GM18517 (cell line): Measurements from ENCODE around the gene TNFRSF12A.

Source experiments
- ATAC-seq: cut with Tn5 transposase; IDR thresholded peaks from one replicate; pipeline ENCODE4 v1.9.1; 2021; ENCODE audit warnings: mild to moderate bottlenecking, moderate library complexity; ENCODE audit not compliant: unreplicated experiment

Gene TNFRSF12A

DNA sequence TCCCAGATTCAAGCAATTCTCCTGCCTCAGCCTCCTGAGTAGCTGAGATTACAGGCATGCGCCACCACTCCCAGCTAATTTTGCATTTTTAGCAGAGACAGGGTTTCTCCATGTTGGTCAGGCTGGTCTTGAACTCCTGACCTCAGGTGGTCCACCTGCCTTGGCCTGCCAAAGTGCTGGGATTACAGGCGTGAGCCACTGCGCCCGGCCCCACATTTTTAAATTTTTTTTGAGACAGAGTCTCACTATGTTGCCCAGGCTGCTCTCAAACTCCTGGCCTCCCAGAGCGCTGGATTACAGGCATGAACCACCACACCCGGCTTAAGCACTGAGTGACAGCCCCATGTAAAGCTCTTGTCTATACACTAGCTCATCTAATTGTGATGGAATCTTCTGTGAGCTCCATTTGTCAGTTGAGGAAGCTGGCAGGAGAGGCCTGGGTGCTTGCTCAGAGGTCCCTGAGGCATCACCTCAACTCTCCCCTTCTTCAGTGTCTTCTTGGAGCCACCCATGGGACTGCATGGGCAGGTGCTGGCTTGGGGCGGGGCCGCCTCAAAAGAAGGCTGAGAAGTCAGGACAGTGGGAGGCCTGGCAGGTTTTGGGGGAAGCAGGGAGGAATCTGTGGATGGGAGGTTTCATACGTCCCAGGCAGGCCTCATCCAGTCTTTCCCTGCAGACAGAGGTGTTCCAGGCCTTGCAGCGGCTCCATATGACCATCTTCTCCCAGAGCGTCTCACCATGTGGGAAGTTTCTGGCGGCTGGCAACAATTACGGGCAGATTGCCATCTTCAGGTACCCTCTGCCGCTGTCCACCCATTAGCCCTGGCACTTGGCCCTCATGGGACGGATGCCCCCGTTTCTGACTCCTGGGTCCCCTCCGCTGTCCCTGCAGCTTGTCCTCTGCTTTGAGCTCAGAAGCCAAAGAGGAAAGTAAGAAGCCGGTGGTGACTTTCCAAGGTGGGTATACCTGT, 5.1 kb downstream of the TNFRSF12A start:
- no peak for ATAC-seq

DNA sequence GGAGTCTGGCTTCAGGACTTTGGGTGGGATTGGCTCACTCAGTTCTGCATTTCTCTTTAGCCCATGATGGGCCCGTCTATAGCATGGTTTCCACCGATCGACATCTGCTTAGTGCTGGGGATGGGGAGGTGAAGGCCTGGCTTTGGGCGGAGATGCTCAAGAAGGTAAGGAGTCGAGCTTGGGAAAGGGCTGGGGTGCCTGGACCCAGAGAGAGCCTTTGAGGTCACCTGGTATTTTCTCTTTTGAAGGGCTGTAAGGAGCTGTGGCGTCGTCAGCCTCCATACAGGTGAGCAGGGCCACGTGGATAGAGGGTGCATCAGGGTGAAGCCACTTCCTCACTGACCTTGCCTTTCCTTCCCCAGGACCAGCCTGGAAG, 5.8 kb downstream of the TNFRSF12A start:
- ATAC-seq, result no peak

DNA sequence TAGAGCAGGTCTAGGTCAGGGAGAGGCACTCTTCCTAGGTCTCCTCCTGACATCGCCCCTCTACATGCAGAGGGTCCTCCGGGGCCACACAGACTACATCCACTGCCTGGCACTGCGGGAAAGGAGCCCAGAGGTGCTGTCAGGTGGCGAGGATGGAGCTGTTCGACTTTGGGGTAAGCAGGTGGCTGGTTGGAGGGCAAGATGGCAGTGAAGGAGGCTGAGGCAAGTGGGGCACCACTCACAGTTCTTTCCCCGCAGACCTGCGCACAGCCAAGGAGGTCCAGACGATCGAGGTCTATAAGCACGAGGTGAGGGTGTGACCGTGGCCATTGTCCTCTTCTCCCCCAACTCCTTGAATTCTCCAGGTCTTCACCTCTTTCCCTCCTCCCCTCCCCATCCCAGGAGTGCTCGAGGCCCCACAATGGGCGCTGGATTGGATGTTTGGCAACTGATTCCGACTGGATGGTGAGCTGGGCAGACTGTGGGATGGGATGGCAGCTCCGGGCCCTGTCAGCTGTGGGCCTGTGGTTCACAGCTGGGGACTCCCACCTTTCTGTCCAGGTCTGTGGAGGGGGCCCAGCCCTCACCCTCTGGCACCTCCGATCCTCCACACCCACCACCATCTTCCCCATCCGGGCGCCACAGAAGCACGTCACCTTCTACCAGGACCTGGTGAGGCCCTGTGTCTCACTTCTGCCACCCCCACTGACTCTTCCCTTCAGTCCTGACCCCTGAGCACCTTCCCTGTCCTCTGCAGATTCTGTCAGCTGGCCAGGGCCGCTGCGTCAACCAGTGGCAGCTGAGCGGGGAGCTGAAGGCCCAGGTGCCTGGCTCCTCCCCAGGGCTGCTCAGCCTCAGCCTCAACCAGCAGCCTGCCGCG, 6.7 kb downstream of the TNFRSF12A start:
- ATAC-seq, result no peak

GRCh38 chr16:3027489-3027795, 7.3 kb downstream of the TNFRSF12A start:
- no peak for ATAC-seq

- no peak for ATAC-seq
Observed at GRCh38 chr16:3027983-3028715, 8.0 kb downstream of the TNFRSF12A start.

GRCh38 chr16:3028716-3029319, 8.7 kb downstream of the TNFRSF12A start:
- no peak for ATAC-seq

DNA sequence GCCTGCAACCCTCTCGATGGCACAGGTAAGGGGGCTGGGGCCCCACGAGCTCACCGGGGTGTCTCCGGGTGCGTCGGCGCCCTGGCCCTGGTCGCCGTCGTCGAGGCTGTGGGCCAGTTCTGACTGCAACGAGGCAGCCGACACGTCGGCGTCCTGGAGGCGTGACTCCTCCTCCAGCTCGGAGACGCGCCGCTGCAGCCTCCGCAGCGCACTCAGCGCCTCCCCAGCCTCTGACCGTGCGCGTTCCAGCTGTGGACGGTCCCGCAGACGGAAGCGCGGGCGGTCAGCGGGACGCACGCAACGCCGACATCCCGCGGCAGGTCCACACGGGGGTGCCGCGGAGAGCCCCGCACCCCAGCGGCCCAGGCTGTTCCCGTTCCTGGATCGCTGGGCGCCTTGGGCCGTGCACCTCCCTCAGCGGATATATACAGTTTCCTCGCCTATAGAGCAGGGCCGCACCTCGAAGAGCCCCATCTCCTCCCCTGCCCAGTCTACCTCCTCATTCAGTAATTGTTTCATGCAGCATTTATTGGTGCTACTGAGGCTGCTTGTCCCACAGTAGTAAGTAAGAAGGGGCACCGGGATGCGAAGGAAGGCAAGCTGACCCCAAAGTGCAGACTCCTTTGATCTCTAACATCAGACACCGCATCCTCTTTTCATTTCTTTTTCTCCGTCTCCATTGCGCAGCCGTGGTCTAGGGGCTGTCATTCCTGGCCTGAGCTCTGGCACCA, 9.5 kb downstream of the TNFRSF12A start:
- ATAC-seq, result no peak

GRCh38 chr16:3030222-3031212, 10.3 kb downstream of the TNFRSF12A start:
- no peak for ATAC-seq

GRCh38 chr16:3032624-3033023, 12.5 kb downstream of the TNFRSF12A start:
- ATAC-seq, result no peak

DNA sequence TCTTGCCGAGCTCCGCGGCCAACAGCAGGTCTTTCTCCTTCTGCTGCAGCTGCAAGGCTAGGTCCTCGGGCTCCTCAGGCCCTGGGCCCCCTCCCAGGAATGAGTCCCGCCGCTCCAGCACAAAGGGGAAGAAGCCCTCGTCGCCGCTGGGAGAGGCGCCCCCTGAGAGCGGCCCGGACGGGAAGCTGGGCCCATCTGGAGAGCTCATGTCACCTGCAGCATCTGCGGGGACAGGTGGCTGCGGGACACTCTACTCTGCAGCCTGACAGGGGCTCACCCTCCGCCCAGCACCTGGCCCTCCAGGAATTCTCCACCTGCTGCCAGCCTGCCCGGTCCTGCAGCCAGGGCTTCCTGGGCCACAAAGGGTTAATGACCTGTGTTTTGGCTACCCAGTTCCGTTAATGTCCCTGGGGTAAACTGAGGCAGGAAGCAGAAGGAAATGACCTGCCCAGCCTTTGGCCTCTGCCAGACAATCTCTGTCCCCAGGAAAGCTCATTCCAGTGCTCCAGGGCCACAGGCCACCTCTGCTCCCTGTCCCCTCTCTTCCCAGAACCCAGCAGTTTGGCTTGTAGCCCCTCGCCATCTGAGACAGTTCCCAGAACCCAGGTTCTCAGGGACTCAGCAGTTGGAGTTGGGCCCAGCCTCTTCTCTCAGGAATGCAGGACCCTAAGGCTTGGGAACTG, 15.3 kb downstream of the TNFRSF12A start:
- ATAC-seq, result no peak

DNA sequence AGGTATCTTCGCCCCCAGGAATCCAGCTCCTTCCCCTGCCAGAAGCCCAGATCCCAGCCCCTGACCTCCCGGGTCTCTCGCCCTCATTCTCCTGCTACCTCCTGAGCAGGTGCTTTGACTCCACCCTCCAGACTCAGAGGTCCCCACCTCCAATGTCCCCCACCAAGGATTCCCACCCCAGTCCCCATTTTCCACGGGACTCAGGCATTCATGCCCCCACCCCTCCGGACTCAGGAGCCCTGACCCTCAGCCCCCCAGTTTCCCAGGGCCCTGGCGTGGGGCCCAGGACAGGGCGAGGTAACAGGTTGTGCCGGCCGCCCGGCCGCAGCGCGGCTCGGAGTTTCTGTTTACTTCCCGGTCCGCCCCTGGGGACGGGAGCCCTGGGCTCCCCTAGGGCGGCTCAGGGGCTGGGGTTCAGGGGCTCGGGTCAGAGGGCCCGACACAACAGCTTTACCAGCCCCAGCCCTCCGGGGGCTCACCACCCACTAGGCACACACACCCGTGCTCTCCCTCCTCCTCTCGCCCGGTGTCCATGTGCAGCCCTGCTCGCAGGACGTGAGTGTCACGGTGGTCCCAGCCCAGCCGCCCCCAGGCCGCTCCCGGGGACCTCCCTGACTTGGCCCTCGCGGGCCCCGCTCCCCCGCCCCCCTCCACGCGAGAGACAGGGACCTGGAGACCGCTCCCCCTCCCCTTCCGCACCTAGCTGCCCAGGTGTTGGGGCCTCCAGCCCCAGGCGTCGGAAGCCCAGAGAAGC, 16.0 kb downstream of the TNFRSF12A start:
- no peak for ATAC-seq

GRCh38 chr16:3036726-3037315, 16.7 kb downstream of the TNFRSF12A start, which contains the start of gene BICDL2:
Gene BICDL2 (minus strand): TSS chr16:3036944. CDS start chr16:3035496, 1,448 bp downstream.
- no peak for ATAC-seq

GRCh38 chr16:3038256-3038655, 18.1 kb downstream of the TNFRSF12A start:
- ATAC-seq, result no peak

DNA sequence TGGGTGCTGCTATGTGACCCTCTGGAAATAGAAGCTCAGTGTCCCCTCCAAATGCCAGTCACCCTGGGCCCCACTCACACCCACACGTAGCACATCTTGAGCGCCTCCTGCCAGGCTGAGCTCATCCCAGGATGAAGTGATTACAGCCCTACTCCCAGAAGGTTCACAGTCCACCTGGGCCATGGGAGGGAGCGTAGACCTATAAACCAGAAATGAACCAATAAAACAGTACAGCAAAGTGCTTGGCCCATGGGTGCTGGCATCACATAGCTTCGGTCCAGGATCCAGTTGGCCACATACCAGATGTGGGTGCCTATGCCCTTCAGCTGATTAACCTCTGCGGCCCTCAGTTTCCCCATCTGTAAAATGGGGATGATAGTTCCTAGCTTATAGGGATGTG, 18.7 kb downstream of the TNFRSF12A start:
- ATAC-seq, result no peak

DNA sequence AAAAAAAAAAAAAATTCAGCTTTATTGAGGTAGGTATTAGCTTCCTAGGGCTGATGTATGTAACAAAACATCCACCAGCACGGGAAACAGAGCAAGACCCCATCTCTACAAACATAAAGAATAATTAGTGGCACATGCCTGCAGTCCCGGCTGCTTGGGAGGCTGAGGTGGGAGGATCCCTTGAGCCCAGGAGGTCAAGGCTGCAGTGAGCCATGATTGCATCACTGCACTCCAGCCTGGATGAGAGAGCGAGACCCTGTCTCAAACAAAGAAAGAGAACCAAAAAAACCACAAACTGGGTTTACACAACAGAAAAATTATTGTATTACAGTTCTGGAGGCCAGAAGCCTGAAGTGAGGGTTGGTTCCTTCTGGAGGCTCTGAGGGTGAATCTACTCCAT, 22.2 kb downstream of the TNFRSF12A start:
- no peak for ATAC-seq

- ATAC-seq, result no peak
Observed at GRCh38 chr16:3044708-3045107, 24.5 kb downstream of the TNFRSF12A start.
